Measurements from ENCODE around the gene BTBD9. TPM values are rescaled to one million over a fixed set of nuclear protein-coding genes. Genes with fewer than 3 reads are reported as not detected.

The BTBD9 gene
- 9.9 TPM for total RNA-seq

DNA sequence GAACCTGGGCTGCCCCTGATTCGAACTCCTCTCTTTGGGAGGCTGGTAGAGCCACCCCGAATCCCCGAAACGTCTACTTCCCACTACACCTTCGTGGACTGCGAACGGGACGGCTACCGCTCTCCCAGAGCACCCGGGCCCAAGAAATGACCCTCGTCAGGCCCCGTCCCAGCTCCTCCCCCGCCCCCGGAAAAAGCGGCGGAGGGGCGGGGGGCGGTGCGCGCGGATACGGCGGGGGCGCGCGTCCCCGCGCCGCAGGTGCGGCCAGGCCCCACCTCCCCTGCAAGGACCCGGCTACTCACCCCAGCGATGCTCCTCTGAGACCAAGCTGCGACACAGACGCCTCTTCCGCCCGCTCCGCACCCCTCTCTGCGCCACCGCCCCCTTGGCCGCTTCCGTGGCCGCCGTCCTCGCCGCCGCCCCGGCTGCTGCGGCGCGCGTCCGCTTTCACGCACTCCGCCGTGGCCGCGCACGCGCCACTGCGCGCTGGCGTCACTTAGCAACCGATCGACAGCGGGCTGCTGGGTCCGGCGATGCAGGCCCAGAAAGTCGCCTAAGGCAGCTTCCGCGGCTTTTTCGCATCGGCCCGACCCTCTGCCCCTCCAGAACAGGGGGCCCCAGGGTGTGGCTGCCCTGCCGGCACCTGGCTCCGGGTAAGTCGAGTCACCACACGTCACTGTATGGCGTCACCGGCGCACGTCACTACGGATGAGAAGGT is at the start of gene BTBD9:
BTBD9 (minus strand) TSS at position 432 of the 718 bp plus-strand sequence.
- TF ChIP-seq, protein P1, sequence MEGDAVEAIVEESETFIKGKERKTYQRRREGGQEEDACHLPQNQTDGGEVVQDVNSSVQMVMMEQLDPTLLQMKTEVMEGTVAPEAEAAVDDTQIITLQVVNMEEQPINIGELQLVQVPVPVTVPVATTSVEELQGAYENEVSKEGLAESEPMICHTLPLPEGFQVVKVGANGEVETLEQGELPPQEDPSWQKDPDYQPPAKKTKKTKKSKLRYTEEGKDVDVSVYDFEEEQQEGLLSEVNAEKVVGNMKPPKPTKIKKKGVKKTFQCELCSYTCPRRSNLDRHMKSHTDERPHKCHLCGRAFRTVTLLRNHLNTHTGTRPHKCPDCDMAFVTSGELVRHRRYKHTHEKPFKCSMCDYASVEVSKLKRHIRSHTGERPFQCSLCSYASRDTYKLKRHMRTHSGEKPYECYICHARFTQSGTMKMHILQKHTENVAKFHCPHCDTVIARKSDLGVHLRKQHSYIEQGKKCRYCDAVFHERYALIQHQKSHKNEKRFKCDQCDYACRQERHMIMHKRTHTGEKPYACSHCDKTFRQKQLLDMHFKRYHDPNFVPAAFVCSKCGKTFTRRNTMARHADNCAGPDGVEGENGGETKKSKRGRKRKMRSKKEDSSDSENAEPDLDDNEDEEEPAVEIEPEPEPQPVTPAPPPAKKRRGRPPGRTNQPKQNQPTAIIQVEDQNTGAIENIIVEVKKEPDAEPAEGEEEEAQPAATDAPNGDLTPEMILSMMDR (IDR thresholded peaks at IDR 0.05) = no peak

DNA sequence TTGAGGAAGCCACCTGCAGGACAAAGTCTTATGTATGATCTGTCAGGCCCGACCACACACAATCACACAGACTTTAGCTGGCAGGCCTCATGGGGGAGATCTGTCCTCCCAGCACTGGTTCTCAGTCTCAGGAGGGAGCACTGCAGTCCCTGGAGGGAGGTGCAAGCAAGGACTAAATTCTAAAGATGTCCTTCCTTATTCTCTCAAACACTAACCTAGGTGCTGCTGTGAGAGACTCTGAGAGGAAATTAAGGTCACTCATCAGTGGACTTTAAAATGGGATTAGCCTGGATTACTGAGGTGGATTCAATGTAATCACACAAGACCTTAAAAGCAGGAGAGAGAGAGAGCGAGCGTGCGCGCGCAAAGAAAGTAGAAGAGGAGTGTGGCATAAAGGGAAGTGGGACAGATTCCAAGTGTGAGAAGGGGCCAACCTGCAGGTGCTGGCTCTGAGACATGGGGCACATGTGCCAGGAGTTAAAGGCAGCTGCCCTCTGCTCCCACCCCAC is 48.9 kb upstream of the BTBD9 start:
- intact Hi-C loops (cut with DNase I) = no loop called here
- TF ChIP-seq, protein P1 (IDR thresholded peaks at IDR 0.05) = no peak
- Histone ChIP-seq H3K27me3 (no peaks in the 10 kb centered on the region), H3K27ac (no peak overlapping the region), H3K4me3 (no peak overlapping the region), H3K4me1 (no peaks in the 10 kb centered on the region), H3K36me3 (peaks cover 4 to 7% of the 10 kb centered on the region in 2 donors), H3K9me3 (no peaks in the 10 kb centered on the region)
- DNase-seq (ENCODE audit: low spot score in 2 of 2) = no peak

More for the DNA sequence above, at the start of gene BTBD9:
- Histone ChIP-seq H3K36me3 (no peaks in the 10 kb centered on the region), H3K4me3 (peak within 1 kb of the TSS; percentile 83 to 84), H3K4me1 (peaks cover 10 to 11% of the 10 kb centered on the region in 2 donors), H3K27ac (peak within 1 kb of the TSS; percentile 90 to 93), H3K27me3 (no peaks in the 10 kb centered on the region), H3K9me3 (no peaks in the 10 kb centered on the region)
- intact Hi-C loops (cut with DNase I) = loop anchor here (1.0 kb wide), 2 partner anchors 27 to 64 kb away; partner anchors contain the start of gene GLO1
- DNase-seq (ENCODE audit: low spot score in 2 of 2) = peak; percentile 29 to 90

DNA sequence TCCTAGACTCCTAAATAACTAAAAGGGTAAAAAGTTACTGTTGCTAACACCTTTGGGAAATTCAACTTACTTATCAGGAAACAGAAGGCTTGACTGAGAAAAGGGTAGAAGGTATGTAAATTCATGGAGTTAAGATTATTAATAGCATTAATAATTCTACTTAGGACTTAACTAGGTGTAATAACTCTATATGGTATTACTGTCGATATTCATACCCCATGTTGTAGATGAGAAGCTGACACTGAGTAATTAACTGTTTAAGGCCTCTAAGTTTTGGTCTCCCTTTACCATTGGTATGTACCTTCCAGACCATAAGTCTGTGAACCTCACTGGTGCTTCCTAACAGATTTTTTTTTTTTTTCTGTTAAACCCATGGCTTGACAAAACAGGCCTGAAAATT is 47.8 kb upstream of the BTBD9 start:
- no peak for DNase-seq (ENCODE audit: low spot score in 2 of 2)
- Histone ChIP-seq H3K4me1 (no peaks in the 10 kb centered on the region), H3K9me3 (no peaks in the 10 kb centered on the region), H3K27me3 (no peaks in the 10 kb centered on the region), H3K27ac (no peak overlapping the region), H3K4me3 (no peak overlapping the region), H3K36me3 (peaks cover 5 to 13% of the 10 kb centered on the region in 2 donors)
- intact Hi-C loops (cut with DNase I) = no loop called here
- TF ChIP-seq, protein P1 (IDR thresholded peaks at IDR 0.05) = no peak

DNA sequence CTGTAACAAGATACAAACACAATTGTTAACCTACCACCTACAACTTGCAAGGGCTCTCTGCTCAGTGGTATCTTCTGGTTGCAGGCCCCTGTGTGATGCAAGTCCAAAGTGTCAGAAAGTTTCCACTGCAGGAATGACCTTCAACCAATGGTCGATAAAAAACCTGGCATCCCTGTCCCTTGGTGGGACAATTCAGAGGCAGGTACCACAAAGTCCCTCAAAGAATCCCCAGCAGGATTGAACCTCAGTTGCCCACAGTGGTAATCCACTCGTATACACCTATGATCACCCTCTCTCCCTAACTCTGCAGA is 47.3 kb upstream of the BTBD9 start:
- H3K4me1 ChIP-seq = no peaks in the 10 kb centered on the region
- no peaks in the 10 kb centered on the region for H3K9me3 ChIP-seq
- no peaks in the 10 kb centered on the region for H3K27me3 ChIP-seq
- H3K36me3 ChIP-seq = peaks cover 5 to 14% of the 10 kb centered on the region in 2 donors
- no peak overlapping the region for H3K27ac ChIP-seq
- no peak overlapping the region for H3K4me3 ChIP-seq
- intact Hi-C loops (cut with DNase I) = no loop called here
- DNase-seq (ENCODE audit: low spot score in 2 of 2) = no peak
- TF ChIP-seq, protein P1 (IDR thresholded peaks at IDR 0.05) = no peak

DNA sequence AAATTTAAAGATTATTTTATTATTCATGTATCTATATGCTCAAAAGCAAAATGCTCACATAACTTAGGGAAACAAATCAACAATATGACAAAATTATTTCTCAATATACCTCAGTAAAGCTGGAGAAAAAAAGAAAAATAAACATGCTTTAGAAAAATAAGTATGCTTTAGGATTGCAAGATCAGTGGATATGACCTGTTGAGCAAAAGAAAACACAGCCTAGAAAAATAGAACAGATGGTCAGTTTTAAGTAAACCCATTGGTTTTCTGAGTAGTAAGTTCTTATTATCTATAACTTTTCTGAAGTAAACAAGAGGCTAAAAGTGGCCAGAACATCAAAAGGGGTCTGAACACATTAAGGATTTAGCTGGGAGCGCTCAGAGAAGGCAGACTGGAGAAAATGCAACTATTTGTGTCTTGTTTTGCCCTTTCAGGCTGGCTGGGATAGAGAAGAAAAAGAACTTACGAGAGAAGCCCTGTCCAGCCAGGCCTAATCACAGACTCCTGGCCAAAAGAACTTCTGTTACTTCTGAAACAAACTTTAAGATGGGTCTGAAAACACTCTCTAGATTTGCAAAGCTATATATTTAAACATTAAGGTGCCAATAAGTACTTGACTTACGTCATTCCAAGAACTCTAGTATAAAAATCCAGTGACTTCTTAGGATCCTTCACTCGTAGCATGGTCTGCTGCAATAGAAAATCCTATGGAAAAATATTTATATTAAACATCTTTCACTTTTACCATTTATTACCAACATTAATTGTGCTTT is 46.7 kb upstream of the BTBD9 start:
- TF ChIP-seq, protein P1 (IDR thresholded peaks at IDR 0.05) = no peak
- H3K27ac ChIP-seq = no peak overlapping the region
- no peak for DNase-seq (ENCODE audit: low spot score in 2 of 2)
- H3K9me3 ChIP-seq = no peaks in the 10 kb centered on the region
- intact Hi-C loops (cut with DNase I) = no loop called here
- H3K4me1 ChIP-seq = no peaks in the 10 kb centered on the region
- H3K27me3 ChIP-seq = no peaks in the 10 kb centered on the region
- H3K36me3 ChIP-seq = peaks cover 5 to 20% of the 10 kb centered on the region in 2 donors
- no peak overlapping the region for H3K4me3 ChIP-seq

Data from ascending aorta (tissue), 2 donors.